ENCODE results near the gene AHSA1. TPM values are rescaled to one million over a fixed set of nuclear protein-coding genes. Genes with fewer than 3 reads are reported as not detected.
A peak's percentile ranks its signal among the peaks of the same experiment; 100 is the strongest.

Gene AHSA1
- total and polyA plus RNA-seq, 2 donors (not counting 1 experiment from before 2014, with no cell fraction given) = 60.3 to 189 TPM

DNA sequence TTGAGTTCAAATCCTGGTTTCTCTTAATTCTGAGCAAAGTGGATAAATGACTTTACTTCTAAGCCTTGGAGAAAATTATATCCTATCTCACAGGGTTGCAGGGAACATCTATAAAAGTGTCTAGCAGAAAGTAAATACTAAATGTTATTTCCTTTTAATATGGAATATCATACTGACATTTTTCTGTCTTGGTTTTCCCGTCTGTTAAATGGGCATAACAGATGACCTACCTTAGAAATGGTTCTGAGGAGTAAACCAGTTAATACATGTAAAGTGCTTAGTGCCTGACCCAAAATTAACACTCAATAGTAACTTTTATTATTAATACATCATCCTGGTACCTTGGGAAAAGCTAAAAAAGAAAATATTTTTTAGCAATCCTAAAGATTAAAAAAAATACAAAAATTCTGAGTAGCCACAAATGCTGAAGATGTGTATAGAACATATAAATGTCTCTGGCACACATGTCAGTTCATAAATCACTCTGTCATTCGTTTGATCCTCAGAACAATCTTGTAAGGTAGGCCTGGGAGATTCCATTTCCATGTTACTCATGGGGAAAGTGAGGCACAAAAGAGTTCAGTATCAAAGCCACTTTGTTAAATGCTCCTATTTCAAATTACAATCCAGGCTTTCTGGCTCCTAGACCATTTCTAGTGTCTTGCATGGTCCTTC lies 1.8 kb upstream of the AHSA1 start:
- Histone ChIP-seq H3K4me2 (ENCODE audit: extremely low read depth, insufficient read depth, low read length) (peak overlapping the region; percentile 74), H4K20me1 (ENCODE audit: control insufficient read depth, extremely low read depth, insufficient read depth, low read length) (peaks cover 2% of the 10 kb centered on the region), H3K36me3 (ENCODE audit: control insufficient read depth, insufficient read depth, low read length) (peaks cover 4% of the 10 kb centered on the region), H3K79me2 (ENCODE audit: control insufficient read depth, insufficient read depth, low read length) (peaks cover 31% of the 10 kb centered on the region), H2AFZ (ENCODE audit: low read length) (no peak overlapping the region), H3K9ac (ENCODE audit: insufficient read depth, low read length) (no peak overlapping the region), H3K27me3 (ENCODE audit: control insufficient read depth, insufficient read depth, low read length) (no peaks in the 10 kb centered on the region), H3K4me1 (ENCODE audit: control insufficient read depth, extremely low read depth, insufficient read depth, low read length) (peaks cover 2% of the 10 kb centered on the region), H3K27ac (ENCODE audit: insufficient read depth, low read length) (no peak overlapping the region), H3K4me3 (replicated peaks in 1 of 4; ENCODE audit: control extremely low read depth in 1 of 4, insufficient read depth in 1 of 4, low read depth in 3 of 4, low read length in 4 of 4) (peak overlapping the region; percentile 72 to 99 (median 87)), H3K9me3 (ENCODE audit: control insufficient read depth, insufficient read depth, low read depth, low read length) (no peaks in the 10 kb centered on the region)
- DNase-seq (ENCODE audit: low read depth in 2 of 2) = no peak
- TF ChIP-seq CTCF (conservative IDR thresholded peaks at IDR 0.05 in 1 of 2, IDR thresholded peaks at IDR 0.05 in 1 of 2; ENCODE audit: low read depth in 1 of 2, low read length in 2 of 2) (no peak), EZH2 (IDR thresholded peaks at IDR 0.05; ENCODE audit: low read length, missing control alignments) (no peak)

DNA sequence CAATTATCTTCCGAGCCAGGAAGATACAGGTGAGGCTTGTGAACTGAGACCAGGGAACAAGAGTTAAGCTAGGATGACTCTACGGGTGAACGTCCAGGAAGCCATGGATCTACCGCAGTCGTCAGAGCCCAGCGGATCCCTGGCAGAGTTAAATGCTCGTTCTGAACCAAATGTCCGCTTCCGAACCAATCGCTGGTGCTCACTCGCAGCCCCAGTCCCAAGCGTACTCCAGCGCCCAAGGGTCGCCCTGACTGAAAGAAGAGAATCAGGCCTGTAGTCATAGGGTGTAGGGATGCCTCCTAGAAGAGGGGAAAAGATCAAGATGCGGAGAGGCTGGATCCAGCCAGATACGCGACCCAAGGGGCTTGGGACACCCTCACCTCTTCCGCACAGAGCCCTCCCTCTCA lies 775 bp upstream of the AHSA1 start:
- H4K20me1 ChIP-seq (ENCODE audit: control insufficient read depth, extremely low read depth, insufficient read depth, low read length) = peaks cover 2% of the 10 kb centered on the region
- DNase-seq (ENCODE audit: low read depth in 2 of 2) = no peak

More for the DNA sequence above, 775 bp upstream of the AHSA1 start:
- no peaks in the 10 kb centered on the region for H3K9me3 ChIP-seq (ENCODE audit: control insufficient read depth, insufficient read depth, low read depth, low read length)
- H3K27ac ChIP-seq (ENCODE audit: insufficient read depth, low read length) = peak overlapping the region; percentile 94
- peak overlapping the region; percentile 74 for H3K4me2 ChIP-seq (ENCODE audit: extremely low read depth, insufficient read depth, low read length)
- peak overlapping the region; percentile 85 for H2AFZ ChIP-seq (ENCODE audit: low read length)
- H3K79me2 ChIP-seq (ENCODE audit: control insufficient read depth, insufficient read depth, low read length) = peaks cover 31% of the 10 kb centered on the region
- no peaks in the 10 kb centered on the region for H3K27me3 ChIP-seq (ENCODE audit: control insufficient read depth, insufficient read depth, low read length)
- H3K4me3 ChIP-seq (replicated peaks in 1 of 4; ENCODE audit: control extremely low read depth in 1 of 4, insufficient read depth in 1 of 4, low read depth in 3 of 4, low read length in 4 of 4) = peak overlapping the region; percentile 72 to 99 (median 87)
- H3K4me1 ChIP-seq (ENCODE audit: control insufficient read depth, extremely low read depth, insufficient read depth, low read length) = peaks cover 2% of the 10 kb centered on the region
- peaks cover 7% of the 10 kb centered on the region for H3K36me3 ChIP-seq (ENCODE audit: control insufficient read depth, insufficient read depth, low read length)
- TF ChIP-seq EZH2 (IDR thresholded peaks at IDR 0.05; ENCODE audit: low read length, missing control alignments) (no peak), CTCF (conservative IDR thresholded peaks at IDR 0.05 in 1 of 2, IDR thresholded peaks at IDR 0.05 in 1 of 2; ENCODE audit: low read depth in 1 of 2, low read length in 2 of 2) (no peak)
- peak overlapping the region; percentile 58 for H3K9ac ChIP-seq (ENCODE audit: insufficient read depth, low read length)
